Bronchial epithelial cell (primary cell): Measurements from ENCODE around the gene FAM174C. TPM values are rescaled to one million over a fixed set of nuclear protein-coding genes. Genes with fewer than 3 reads are reported as not detected.
"Not testable (repeated sequence)": the region's sequence is repeated elsewhere in the genome, so short reads cannot be mapped to it uniquely, and the experiment has no call there.

Experiments
- DNase-seq: peaks from one replicate; pipeline ENCODE4 v3.0.0-alpha.2; 2010; ENCODE audit warnings: low read depth
- FAIRE-seq: peaks from 2 replicates; lab custom pipeline; 2011; peaks lifted over from hg19 to GRCh38; lab: Jason Lieb, UNC
- H3K27me3 ChIP-seq: 2 replicates; pipeline ENCODE4 v1.5.1; 2011; ENCODE audit warnings: low read length; ENCODE audit not compliant: control insufficient read depth, insufficient read depth
- H3K36me3 ChIP-seq: 2 replicates; pipeline ENCODE4 v1.5.1; 2011; ENCODE audit warnings: low read length; ENCODE audit not compliant: control insufficient read depth, insufficient read depth
- H3K4me3 ChIP-seq: 2 replicates; pipeline ENCODE4 v1.5.1; 2011; ENCODE audit warnings: mild to moderate bottlenecking, low read depth, low read length, control low read depth
- CTCF ChIP-seq: IDR thresholded peaks from 2 replicates; pipeline ENCODE4 v1.5.1; 2011; ENCODE audit warnings: mild to moderate bottlenecking, moderate library complexity, low read length, control low read depth, inconsistent platforms; ENCODE audit not compliant: insufficient read depth, severe bottlenecking
- total RNA-seq: library from RNA; depleted of rRNA; stranded (reverse); fragments of >200 nt; gene quantifications from 2 replicates; pipeline ENCODE4 v1.2.1, GENCODE V29; 2014

FAM174C gene
- total RNA-seq, 1 donor from 2014 or later = 20.8 TPM

DNA sequence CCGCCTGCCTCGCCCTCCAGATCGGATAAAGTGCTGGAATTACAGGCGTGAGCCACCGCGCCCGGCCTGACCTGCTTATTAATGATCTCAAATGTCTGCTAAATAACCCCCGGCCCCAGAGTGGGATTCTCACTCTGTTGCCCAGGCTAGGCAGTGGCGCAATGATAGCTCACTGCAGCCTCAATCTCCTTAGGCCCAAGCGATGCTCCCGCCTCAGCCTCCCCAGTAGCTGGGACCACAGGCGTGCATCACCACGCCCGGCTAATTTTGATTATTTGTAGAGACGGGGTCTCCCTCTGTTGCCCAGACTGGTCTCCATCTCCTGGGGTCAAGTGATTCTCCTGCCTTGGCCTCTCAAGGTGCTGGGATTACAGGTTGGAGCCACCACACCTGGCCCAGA, 34.4 kb upstream of the FAM174C start:
- TF ChIP-seq CTCF = no peak
- peak overlapping the region; percentile 31 for H3K4me3 ChIP-seq
- H3K36me3 ChIP-seq = peaks cover 3% of the 10 kb centered on the region
- DNase-seq = no peak
- no peak for FAIRE-seq
- H3K27me3 ChIP-seq = no peaks in the 10 kb centered on the region

- FAIRE-seq (no peak), DNase-seq (peak; percentile 81)
- TF ChIP-seq CTCF = no peak
- Histone ChIP-seq H3K27me3 (no peaks in the 10 kb centered on the region), H3K36me3 (peaks cover 3% of the 10 kb centered on the region), H3K4me3 (peak within 1 kb of the TSS; percentile 62)
Observed at GRCh38 chr19:1241417-1242095, 33.8 kb upstream of the FAM174C start, which contains the start of gene ATP5F1D. Gene ATP5F1D, plus strand, starts transcription at chr19:1241751. Its CDS starts 100 bp downstream, at chr19:1241851.

DNA sequence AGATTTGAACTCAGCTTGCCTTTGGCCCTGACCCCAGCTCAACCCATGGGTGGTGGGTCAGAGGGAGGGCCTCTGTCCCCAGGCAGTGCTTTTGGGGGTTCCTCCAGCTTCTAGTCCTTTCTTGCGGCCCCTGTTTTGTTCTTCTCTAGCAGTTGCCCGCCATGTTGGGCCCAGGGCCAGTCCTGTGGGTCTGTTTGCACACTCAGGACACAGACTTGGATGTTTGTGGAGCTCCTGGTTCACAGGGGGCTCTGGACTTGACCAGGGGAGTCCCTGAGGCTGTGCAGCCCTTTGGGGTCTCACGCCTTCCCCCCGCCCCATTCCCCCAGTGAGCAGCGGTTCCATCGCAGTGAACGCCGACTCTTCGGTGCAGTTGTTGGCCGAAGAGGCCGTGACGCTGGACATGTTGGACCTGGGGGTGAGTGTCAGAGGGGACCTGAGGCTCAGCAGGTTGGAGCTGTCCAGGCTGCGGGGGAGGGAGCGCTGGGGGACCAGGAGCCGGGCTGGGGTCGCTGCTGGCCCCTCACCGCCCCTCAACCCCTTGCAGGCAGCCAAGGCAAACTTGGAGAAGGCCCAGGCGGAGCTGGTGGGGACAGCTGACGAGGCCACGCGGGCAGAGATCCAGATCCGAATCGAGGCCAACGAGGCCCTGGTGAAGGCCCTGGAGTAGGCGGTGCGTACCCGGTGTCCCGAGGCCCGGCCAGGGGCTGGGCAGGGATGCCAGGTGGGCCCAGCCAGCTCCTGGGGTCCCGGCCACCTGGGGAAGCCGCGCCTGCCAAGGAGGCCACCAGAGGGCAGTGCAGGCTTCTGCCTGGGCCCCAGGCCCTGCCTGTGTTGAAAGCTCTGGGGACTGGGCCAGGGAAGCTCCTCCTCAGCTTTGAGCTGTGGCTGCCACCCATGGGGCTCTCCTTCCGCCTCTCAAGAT, 31.3 kb upstream of the FAM174C start:
- no peak for FAIRE-seq
- TF ChIP-seq CTCF = peak; percentile 100
- no peaks in the 10 kb centered on the region for H3K27me3 ChIP-seq
- DNase-seq = peak; percentile 57
- H3K4me3 ChIP-seq = no peak overlapping the region
- peaks cover 3% of the 10 kb centered on the region for H3K36me3 ChIP-seq

DNA sequence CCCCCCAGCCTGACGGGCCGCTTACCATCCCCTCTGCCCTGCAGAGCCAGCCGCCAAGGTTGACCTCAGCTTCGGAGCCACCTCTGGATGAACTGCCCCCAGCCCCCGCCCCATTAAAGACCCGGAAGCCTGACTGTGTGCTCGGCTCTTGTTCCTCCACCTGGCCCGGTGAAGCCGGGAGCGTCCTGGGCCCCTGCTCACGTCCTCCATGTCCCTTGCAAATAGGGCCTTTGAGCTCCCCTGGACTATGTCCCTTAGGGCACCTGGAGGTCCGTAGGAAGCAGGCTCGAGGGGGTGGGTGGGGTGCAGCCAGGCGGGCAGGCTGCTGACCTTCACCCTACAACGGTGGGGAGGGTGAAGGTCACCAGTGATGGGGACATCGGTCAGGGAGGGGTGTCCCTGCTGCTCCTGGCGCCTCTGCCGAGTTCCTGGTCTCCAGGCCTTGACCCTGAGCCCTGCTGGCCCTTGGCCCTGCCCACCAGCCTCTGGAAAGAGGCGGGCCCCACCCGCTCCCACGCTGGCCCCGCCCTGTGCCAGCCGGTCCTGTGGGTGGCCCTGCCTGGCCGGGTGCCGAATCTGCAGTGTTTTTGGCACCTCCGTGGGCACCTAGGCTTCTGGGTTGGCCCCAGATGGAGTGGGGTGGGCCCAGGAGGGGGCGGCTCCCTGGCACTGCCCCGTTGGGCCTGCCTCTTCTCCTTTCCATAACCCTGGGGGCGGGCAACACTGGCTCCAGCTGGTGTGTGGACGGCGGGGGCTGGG, 30.5 kb upstream of the FAM174C start:
- DNase-seq = no peak
- Histone ChIP-seq H3K36me3 (peaks cover 3% of the 10 kb centered on the region), H3K4me3 (no peak overlapping the region), H3K27me3 (no peaks in the 10 kb centered on the region)
- no peak for FAIRE-seq
- no peak for TF ChIP-seq CTCF

GRCh38 chr19:1245494-1246264, 29.7 kb upstream of the FAM174C start:
- no peak for FAIRE-seq
- Histone ChIP-seq H3K27me3 (no peaks in the 10 kb centered on the region), H3K4me3 (no peak overlapping the region), H3K36me3 (peaks cover 6% of the 10 kb centered on the region)
- no peak for TF ChIP-seq CTCF
- DNase-seq = no peak

- not testable (repeated sequence) for H3K4me3 ChIP-seq, H3K27me3 ChIP-seq, DNase-seq
- H3K36me3 ChIP-seq = peaks cover 12% of the 10 kb centered on the region
- peak; percentile 43 for FAIRE-seq
Observed at GRCh38 chr19:1246265-1247087, 28.9 kb upstream of the FAM174C start.
